GM21360 (cell line): ENCODE data around the gene SFI1.
"Not testable (repeated sequence)": the region's sequence is repeated elsewhere in the genome, so short reads cannot be mapped to it uniquely, and the experiment has no call there.

Experiments
- ATAC-seq: cut with Tn5 transposase; IDR thresholded peaks from one replicate; pipeline ENCODE4 v1.9.1; 2021; ENCODE audit warnings: mild to moderate bottlenecking, moderate library complexity; ENCODE audit not compliant: unreplicated experiment

The SFI1 gene

GRCh38 chr22:31540966-31541365 lies 44.6 kb downstream of the SFI1 start:
- ATAC-seq: no peak

- ATAC-seq: no peak
These were observed 48.4 kb downstream of the SFI1 start for GRCh38 chr22:31544481-31545480.

- ATAC-seq: no peak
These were observed 54.6 kb downstream of the SFI1 start for GRCh38 chr22:31550871-31551370.

- ATAC-seq: no peak
These were observed 60.4 kb downstream of the SFI1 start for GRCh38 chr22:31556627-31557203.

GRCh38 chr22:31558546-31558945 lies 62.2 kb downstream of the SFI1 start:
- not testable (repeated sequence) for ATAC-seq

GRCh38 chr22:31561238-31561887 lies 65.0 kb downstream of the SFI1 start:
- ATAC-seq: no peak

- ATAC-seq: no peak
These were observed 65.6 kb downstream of the SFI1 start for GRCh38 chr22:31561970-31562369.

GRCh38 chr22:31566484-31566883 lies 70.1 kb downstream of the SFI1 start:
- no peak for ATAC-seq

- no peak for ATAC-seq
These were observed 70.9 kb downstream of the SFI1 start for GRCh38 chr22:31567196-31567595.

GRCh38 chr22:31567702-31568101 lies 71.4 kb downstream of the SFI1 start:
- no peak for ATAC-seq

GRCh38 chr22:31569126-31569525 lies 72.8 kb downstream of the SFI1 start:
- no peak for ATAC-seq

- ATAC-seq: no peak
These were observed 76.6 kb downstream of the SFI1 start for GRCh38 chr22:31572939-31573338.

- ATAC-seq: no peak
These were observed 77.8 kb downstream of the SFI1 start for GRCh38 chr22:31574055-31574670.

- ATAC-seq: no peak
These were observed 78.9 kb downstream of the SFI1 start for GRCh38 chr22:31575190-31575589.

- ATAC-seq: no peak
These were observed 81.4 kb downstream of the SFI1 start for GRCh38 chr22:31577711-31578110.

- no peak for ATAC-seq
These were observed 81.8 kb downstream of the SFI1 start for GRCh38 chr22:31578171-31578570.

GRCh38 chr22:31579835-31580242 lies 83.5 kb downstream of the SFI1 start:
- ATAC-seq: no peak

GRCh38 chr22:31583861-31584485 lies 87.6 kb downstream of the SFI1 start:
- ATAC-seq: no peak

- ATAC-seq: no peak
These were observed 88.4 kb downstream of the SFI1 start for GRCh38 chr22:31584804-31585160.

GRCh38 chr22:31585161-31585859 lies 89.0 kb downstream of the SFI1 start:
- ATAC-seq: no peak
